Measurements from ENCODE around the gene XRN1. TPM values are rescaled to one million over a fixed set of nuclear protein-coding genes. Genes with fewer than 3 reads are reported as not detected.

XRN1 gene
- total and polyA plus RNA-seq, 11 donors, result 3.8 to 35.5 (median 17.3) TPM

DNA sequence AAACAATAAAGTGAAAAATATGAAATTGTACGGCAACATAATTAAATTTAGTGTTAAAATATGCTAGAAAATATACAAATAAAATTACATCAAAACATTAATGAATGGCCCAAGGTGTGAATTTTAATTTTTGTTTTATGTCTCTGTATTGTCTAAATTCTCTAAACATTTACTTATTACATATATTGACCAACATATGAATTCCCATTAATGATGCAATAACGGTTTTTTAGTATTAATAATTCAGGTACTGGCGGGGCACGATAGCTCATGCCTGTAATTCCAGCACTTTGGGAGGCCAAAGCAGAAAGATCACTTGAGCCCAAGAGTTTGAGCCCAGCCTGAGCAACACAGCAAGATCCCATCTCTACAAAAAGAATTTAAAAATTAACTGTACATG, 20.6 kb upstream of the XRN1 start:
- ATAC-seq (no peak), DNase-seq (no peak)
- Histone ChIP-seq H3K9me3 (peaks cover 0 to 6% (median under 1%) of the 10 kb centered on the region in 12 donors), H3K27me3 (no peaks in the 10 kb centered on the region), H3K36me3 (peaks cover 0 to 48% (median 29%) of the 10 kb centered on the region in 9 donors), H3K4me1 (no peaks in the 10 kb centered on the region), H3K27ac (no peak overlapping the region), H3K4me3 (no peak overlapping the region)
- WGBS, 4 donors, result 95 to 97% (median 96%) methylated on average over 4 of the region's 4 CpGs
- intact Hi-C loops (cut with DNase I), result no loop called here
- no peak for TF ChIP-seq POLR2A (IDR thresholded peaks at IDR 0.05)
- TF ChIP-seq, protein P1, sequence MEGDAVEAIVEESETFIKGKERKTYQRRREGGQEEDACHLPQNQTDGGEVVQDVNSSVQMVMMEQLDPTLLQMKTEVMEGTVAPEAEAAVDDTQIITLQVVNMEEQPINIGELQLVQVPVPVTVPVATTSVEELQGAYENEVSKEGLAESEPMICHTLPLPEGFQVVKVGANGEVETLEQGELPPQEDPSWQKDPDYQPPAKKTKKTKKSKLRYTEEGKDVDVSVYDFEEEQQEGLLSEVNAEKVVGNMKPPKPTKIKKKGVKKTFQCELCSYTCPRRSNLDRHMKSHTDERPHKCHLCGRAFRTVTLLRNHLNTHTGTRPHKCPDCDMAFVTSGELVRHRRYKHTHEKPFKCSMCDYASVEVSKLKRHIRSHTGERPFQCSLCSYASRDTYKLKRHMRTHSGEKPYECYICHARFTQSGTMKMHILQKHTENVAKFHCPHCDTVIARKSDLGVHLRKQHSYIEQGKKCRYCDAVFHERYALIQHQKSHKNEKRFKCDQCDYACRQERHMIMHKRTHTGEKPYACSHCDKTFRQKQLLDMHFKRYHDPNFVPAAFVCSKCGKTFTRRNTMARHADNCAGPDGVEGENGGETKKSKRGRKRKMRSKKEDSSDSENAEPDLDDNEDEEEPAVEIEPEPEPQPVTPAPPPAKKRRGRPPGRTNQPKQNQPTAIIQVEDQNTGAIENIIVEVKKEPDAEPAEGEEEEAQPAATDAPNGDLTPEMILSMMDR (IDR thresholded peaks at IDR 0.05), result no peak

GRCh38 chr3:142467768-142468167, 19.9 kb upstream of the XRN1 start:
- no peaks in the 10 kb centered on the region for H3K4me1 ChIP-seq
- no peak overlapping the region for H3K4me3 ChIP-seq
- ATAC-seq (no peak), DNase-seq (no peak)
- H3K36me3 ChIP-seq, result peaks cover 0 to 54% (median 30%) of the 10 kb centered on the region in 9 donors
- 91 to 97% (median 96%) methylated on average over 3 of the region's 3 CpGs for WGBS, 4 donors
- no peaks in the 10 kb centered on the region for H3K27me3 ChIP-seq
- TF ChIP-seq, protein P1 (IDR thresholded peaks at IDR 0.05), result no peak
- no peak for TF ChIP-seq POLR2A (IDR thresholded peaks at IDR 0.05)
- H3K27ac ChIP-seq, result no peak overlapping the region
- no peaks in the 10 kb centered on the region for H3K9me3 ChIP-seq
- intact Hi-C loops (cut with DNase I), result no loop called here

DNA sequence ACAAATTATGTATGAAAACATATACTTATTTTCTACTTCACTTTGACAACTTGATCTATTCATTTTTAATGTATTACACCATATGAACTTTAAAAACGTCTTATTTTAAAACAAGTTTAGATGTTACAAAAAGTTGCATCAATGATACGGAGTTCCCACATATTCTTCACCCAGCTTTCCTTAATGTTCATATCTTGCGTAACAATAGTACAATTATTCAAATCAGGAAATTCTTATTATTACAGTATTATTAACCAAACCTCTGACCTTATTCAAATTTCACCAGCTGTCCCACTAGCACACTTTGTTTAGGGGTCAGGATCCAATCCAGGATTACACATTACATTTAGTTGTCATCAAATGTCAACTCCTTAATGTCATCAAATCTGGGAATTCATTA, 12.9 kb upstream of the XRN1 start:
- H3K4me3 ChIP-seq, result no peak overlapping the region
- H3K9me3 ChIP-seq, result no peaks in the 10 kb centered on the region
- intact Hi-C loops (cut with DNase I), result no loop called here
- ATAC-seq, result no peak
- no peaks in the 10 kb centered on the region for H3K4me1 ChIP-seq
- H3K36me3 ChIP-seq, result peaks cover 0 to 89% (median 66%) of the 10 kb centered on the region in 9 donors
- 93 to 96% (median 94%) methylated on average over 3 of the region's 3 CpGs for WGBS, 4 donors
- H3K27ac ChIP-seq, result no peak overlapping the region
- no peak for DNase-seq
- H3K27me3 ChIP-seq, result no peaks in the 10 kb centered on the region
- TF ChIP-seq POLR2A (IDR thresholded peaks at IDR 0.05), result no peak
- TF ChIP-seq, protein P1 (IDR thresholded peaks at IDR 0.05), result no peak

- DNase-seq (no peak), ATAC-seq (no peak)
- 93 to 97% (median 95%) methylated on average over 2 of the region's 2 CpGs for WGBS, 4 donors
- TF ChIP-seq, protein P1 (IDR thresholded peaks at IDR 0.05), result no peak
- TF ChIP-seq POLR2A (IDR thresholded peaks at IDR 0.05), result no peak
- intact Hi-C loops (cut with DNase I), result no loop called here
- H3K27me3 ChIP-seq, result no peaks in the 10 kb centered on the region
- H3K36me3 ChIP-seq, result peaks cover 0 to 86% (median 58%) of the 10 kb centered on the region in 9 donors
- no peak overlapping the region for H3K4me3 ChIP-seq
- no peaks in the 10 kb centered on the region for H3K9me3 ChIP-seq
- no peaks in the 10 kb centered on the region for H3K4me1 ChIP-seq
- H3K27ac ChIP-seq, result no peak overlapping the region
Measured at GRCh38 chr3:142459929-142460328, 12.1 kb upstream of the XRN1 start.

Data from heart left ventricle (tissue), 16 donors.